ENCODE data around the gene TNFRSF18.

- no peak for TF ChIP-seq CTCF (IDR thresholded peaks at IDR 0.05; ENCODE audit: poor library complexity, severe bottlenecking)
- no peak for TF ChIP-seq REST (IDR thresholded peaks at IDR 0.05; ENCODE audit: borderline replicate concordance)
- no peak for TF ChIP-seq EZH2 (IDR thresholded peaks at IDR 0.05; ENCODE audit: borderline replicate concordance, insufficient read depth, low read length, poor library complexity, severe bottlenecking)
- TF ChIP-seq MXI1 (conservative IDR thresholded peaks at IDR 0.05; ENCODE audit: poor library complexity, severe bottlenecking) = peak; percentile 19
- no peak for TF ChIP-seq SMC3 (conservative IDR thresholded peaks at IDR 0.05; ENCODE audit: poor library complexity)
Measured at GRCh38 chr1:1232208-1232795, 25.9 kb upstream of the TNFRSF18 start, which contains the start of gene B3GALT6.

Data from neural cell (in vitro differentiated cells).